Measurements from ENCODE around the gene EPS8L2. TPM values are rescaled to one million over a fixed set of nuclear protein-coding genes. Genes with fewer than 3 reads are reported as not detected.

The EPS8L2 gene
- total and polyA plus RNA-seq, 4 donors: 24.4 to 138 (median 62.7) TPM

GRCh38 chr11:696955-697491 lies 9.0 kb upstream of the EPS8L2 start:
- peaks cover 0 to 2% (median 0%) of the 10 kb centered on the region in 4 donors for H3K36me3 ChIP-seq (ENCODE audit: control insufficient read depth in 4 of 4, insufficient read depth in 3 of 4, low read depth in 1 of 4, low read length in 3 of 4)
- DNase-seq (ENCODE audit: low spot score): no peak
- no peaks in the 10 kb centered on the region for H3K27me3 ChIP-seq (ENCODE audit: control insufficient read depth in 4 of 4, insufficient read depth in 4 of 4, low read length in 3 of 4)
- peak overlapping the region; percentile 94 to 95 for H3K27ac ChIP-seq (ENCODE audit: low read depth in 1 of 2, low read length in 2 of 2)
- peaks cover 3 to 36% (median 19%) of the 10 kb centered on the region in 4 donors for H3K4me1 ChIP-seq (ENCODE audit: control insufficient read depth in 4 of 4, insufficient read depth in 4 of 4, low read length in 3 of 4)
- H3K4me3 ChIP-seq (ENCODE audit: low read depth in 1 of 3, low read length in 3 of 3): no peak overlapping the region
- no peaks in the 10 kb centered on the region for H3K9me3 ChIP-seq (ENCODE audit: control insufficient read depth in 4 of 4, low read length in 3 of 4)
- 78% methylated on average over 11 of the region's 11 CpGs for WGBS
- TF ChIP-seq GABPA (IDR thresholded peaks at IDR 0.05 in 1 of 2, conservative IDR thresholded peaks at IDR 0.05 in 1 of 2) (no peak), EGR1 (IDR thresholded peaks at IDR 0.05; ENCODE audit: low read depth in 2 of 2) (no peak), RAD21 (IDR thresholded peaks at IDR 0.05) (no peak), FOXA1 (IDR thresholded peaks at IDR 0.05) (no peak), RXRA (IDR thresholded peaks at IDR 0.05) (no peak), JUND (IDR thresholded peaks at IDR 0.05) (no peak), FOXA2 (IDR thresholded peaks at IDR 0.05) (no peak), HNF4A (conservative IDR thresholded peaks at IDR 0.05) (no peak), YY1 (IDR thresholded peaks at IDR 0.05) (no peak), HNF4G (IDR thresholded peaks at IDR 0.05) (no peak), TAF1 (conservative IDR thresholded peaks at IDR 0.05) (no peak), ATF3 (IDR thresholded peaks at IDR 0.05) (no peak), SP1 (IDR thresholded peaks at IDR 0.05) (no peak), NR2F2 (IDR thresholded peaks at IDR 0.05) (no peak)
- TF ChIP-seq, protein P1, sequence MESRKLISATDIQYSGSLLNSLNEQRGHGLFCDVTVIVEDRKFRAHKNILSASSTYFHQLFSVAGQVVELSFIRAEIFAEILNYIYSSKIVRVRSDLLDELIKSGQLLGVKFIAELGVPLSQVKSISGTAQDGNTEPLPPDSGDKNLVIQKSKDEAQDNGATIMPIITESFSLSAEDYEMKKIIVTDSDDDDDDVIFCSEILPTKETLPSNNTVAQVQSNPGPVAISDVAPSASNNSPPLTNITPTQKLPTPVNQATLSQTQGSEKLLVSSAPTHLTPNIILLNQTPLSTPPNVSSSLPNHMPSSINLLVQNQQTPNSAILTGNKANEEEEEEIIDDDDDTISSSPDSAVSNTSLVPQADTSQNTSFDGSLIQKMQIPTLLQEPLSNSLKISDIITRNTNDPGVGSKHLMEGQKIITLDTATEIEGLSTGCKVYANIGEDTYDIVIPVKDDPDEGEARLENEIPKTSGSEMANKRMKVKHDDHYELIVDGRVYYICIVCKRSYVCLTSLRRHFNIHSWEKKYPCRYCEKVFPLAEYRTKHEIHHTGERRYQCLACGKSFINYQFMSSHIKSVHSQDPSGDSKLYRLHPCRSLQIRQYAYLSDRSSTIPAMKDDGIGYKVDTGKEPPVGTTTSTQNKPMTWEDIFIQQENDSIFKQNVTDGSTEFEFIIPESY (IDR thresholded peaks at IDR 0.05): no peak
- TF ChIP-seq, protein P2, sequence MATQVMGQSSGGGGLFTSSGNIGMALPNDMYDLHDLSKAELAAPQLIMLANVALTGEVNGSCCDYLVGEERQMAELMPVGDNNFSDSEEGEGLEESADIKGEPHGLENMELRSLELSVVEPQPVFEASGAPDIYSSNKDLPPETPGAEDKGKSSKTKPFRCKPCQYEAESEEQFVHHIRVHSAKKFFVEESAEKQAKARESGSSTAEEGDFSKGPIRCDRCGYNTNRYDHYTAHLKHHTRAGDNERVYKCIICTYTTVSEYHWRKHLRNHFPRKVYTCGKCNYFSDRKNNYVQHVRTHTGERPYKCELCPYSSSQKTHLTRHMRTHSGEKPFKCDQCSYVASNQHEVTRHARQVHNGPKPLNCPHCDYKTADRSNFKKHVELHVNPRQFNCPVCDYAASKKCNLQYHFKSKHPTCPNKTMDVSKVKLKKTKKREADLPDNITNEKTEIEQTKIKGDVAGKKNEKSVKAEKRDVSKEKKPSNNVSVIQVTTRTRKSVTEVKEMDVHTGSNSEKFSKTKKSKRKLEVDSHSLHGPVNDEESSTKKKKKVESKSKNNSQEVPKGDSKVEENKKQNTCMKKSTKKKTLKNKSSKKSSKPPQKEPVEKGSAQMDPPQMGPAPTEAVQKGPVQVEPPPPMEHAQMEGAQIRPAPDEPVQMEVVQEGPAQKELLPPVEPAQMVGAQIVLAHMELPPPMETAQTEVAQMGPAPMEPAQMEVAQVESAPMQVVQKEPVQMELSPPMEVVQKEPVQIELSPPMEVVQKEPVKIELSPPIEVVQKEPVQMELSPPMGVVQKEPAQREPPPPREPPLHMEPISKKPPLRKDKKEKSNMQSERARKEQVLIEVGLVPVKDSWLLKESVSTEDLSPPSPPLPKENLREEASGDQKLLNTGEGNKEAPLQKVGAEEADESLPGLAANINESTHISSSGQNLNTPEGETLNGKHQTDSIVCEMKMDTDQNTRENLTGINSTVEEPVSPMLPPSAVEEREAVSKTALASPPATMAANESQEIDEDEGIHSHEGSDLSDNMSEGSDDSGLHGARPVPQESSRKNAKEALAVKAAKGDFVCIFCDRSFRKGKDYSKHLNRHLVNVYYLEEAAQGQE (IDR thresholded peaks at IDR 0.05): no peak
- H3K9ac ChIP-seq (ENCODE audit: low read depth in 1 of 2, low read length in 2 of 2): no peak overlapping the region

DNA sequence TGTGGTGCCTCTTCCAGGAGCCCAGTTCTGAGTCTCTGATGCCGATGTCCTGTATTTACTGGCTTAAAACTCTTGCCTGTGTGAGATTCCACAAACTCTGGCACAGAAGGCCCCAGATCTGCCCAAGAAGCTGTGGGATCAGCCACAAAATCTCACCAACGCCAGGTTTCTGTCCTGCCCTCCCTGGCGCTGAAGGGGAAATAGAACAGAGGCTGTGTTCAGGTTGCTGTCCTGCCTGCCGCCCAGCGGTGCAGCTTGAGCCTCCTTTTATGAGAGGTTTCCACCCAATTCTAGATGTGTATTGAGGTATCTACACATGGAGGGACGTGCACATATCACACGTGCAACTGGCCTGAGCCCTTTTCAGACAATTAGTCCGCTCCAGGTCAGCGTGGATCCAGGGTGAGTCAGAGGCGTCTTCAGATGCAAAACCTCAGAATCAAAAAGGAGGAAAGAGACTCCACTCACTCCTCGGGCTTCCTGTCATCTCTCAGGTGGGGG lies 8.2 kb upstream of the EPS8L2 start:
- Histone ChIP-seq H3K36me3 (ENCODE audit: control insufficient read depth in 4 of 4, insufficient read depth in 3 of 4, low read depth in 1 of 4, low read length in 3 of 4) (peaks cover 0 to 2% (median 0%) of the 10 kb centered on the region in 4 donors), H3K27me3 (ENCODE audit: control insufficient read depth in 4 of 4, insufficient read depth in 4 of 4, low read length in 3 of 4) (no peaks in the 10 kb centered on the region), H3K4me3 (ENCODE audit: low read depth in 1 of 3, low read length in 3 of 3) (no peak overlapping the region), H3K9ac (ENCODE audit: low read depth in 1 of 2, low read length in 2 of 2) (no peak overlapping the region), H3K27ac (ENCODE audit: low read depth in 1 of 2, low read length in 2 of 2) (peak overlapping the region; percentile 5 to 95), H3K4me1 (ENCODE audit: control insufficient read depth in 4 of 4, insufficient read depth in 4 of 4, low read length in 3 of 4) (peaks cover 9 to 44% (median 25%) of the 10 kb centered on the region in 4 donors), H3K9me3 (ENCODE audit: control insufficient read depth in 4 of 4, low read length in 3 of 4) (no peaks in the 10 kb centered on the region)
- 88% methylated on average over 11 of the region's 11 CpGs for WGBS
- no peak for DNase-seq (ENCODE audit: low spot score)
- TF ChIP-seq FOXA2 (IDR thresholded peaks at IDR 0.05) (no peak), JUND (IDR thresholded peaks at IDR 0.05) (no peak), FOXA1 (IDR thresholded peaks at IDR 0.05) (no peak), HNF4G (IDR thresholded peaks at IDR 0.05) (no peak), RAD21 (IDR thresholded peaks at IDR 0.05) (no peak), RXRA (IDR thresholded peaks at IDR 0.05) (no peak)
- TF ChIP-seq, protein P2 (IDR thresholded peaks at IDR 0.05): no peak
- TF ChIP-seq, protein P1 (IDR thresholded peaks at IDR 0.05): no peak
